Lower lobe of right lung (tissue), 2 donors: ENCODE data around the gene CCDC180. TPM values are rescaled to one million over a fixed set of nuclear protein-coding genes. Genes with fewer than 3 reads are reported as not detected.
A peak's percentile ranks its signal among the peaks of the same experiment; 100 is the strongest.

Experiments used
- ATAC-seq, 2 donors: fragments of 200-7000 bp; cut with Tn5 transposase; one replicate each; pipeline ENCODE4 v1.9.1; 2020 to 2022; ENCODE audit warnings: mild to moderate bottlenecking in 2 of 2, moderate library complexity in 2 of 2
- DNase-seq: peaks from one replicate; pipeline ENCODE4 v3.0.0-alpha.2; 2020
- H3K27ac ChIP-seq: fragments of 200-600 bp; one replicate; pipeline ENCODE4 v1.8.0; 2022
- H3K27me3 ChIP-seq: fragments of 200-600 bp; one replicate; pipeline ENCODE4 v1.8.0; 2022; ENCODE audit warnings: low read depth
- H3K36me3 ChIP-seq: fragments of 200-600 bp; one replicate; pipeline ENCODE4 v1.8.0; 2022; ENCODE audit warnings: mild to moderate bottlenecking
- H3K4me1 ChIP-seq: fragments of 200-600 bp; one replicate; pipeline ENCODE4 v1.8.0; 2022
- H3K4me3 ChIP-seq: fragments of 200-600 bp; one replicate; pipeline ENCODE4 v1.8.0; 2022; ENCODE audit warnings: mild to moderate bottlenecking
- H3K9me3 ChIP-seq: fragments of 200-600 bp; one replicate; pipeline ENCODE4 v1.8.0; 2022
- intact Hi-C: fragments of 100-400 bp; cut with DNase I; formaldehyde crosslinking; loops from one replicate; pipeline ENCODE4 v1.11.0; 2022
- total RNA-seq: library from RNA; stranded (reverse); fragmentation: NEBNext Ultra II Directional; extraction: Animal tissue kit (Norgen Biotek cat#: 25700); gene quantifications from one replicate; pipeline ENCODE4 v1.2.1, GENCODE V29; 2021
- TF ChIP-seq, protein P1 (sequence below): fragments of 200-600 bp; IDR thresholded peaks from one replicate; pipeline ENCODE4 v1.8.0; 2022; ENCODE audit warnings: antibody characterized with exemption, mild to moderate bottlenecking
- donor health status: DM: no; HTN: yes; CAD: no; lungs with severe emphysema.

The CCDC180 gene
- total RNA-seq, 1 donor from 2014 or later = 11.3 TPM

DNA sequence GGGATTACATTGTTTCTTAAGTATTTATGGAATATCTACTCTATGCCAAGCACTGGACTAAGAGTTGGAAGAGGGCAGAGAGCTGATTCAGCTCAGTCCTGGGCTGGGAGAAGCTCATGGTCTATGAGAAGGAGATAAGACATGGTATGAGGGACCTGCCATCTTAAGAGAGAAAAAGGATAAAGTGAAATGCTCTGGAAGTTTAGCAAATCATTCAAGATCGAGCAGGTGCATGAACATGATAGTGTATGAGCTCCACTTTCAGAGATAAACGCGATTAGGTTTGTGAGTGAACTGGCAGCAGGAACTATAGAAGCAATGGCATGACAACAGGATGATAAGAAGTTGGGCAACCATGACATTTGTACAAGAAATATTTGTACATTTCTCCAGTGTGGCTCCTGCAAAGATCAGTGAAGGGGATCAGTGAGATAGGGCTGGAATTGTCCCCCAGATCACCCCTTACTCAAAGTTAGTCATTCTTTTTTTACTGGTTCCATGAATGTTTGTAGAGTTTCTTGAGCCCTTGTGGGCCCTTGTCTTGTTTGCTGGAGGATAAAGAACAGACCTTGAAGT lies 26.6 kb upstream of the CCDC180 start:
- H3K9me3 ChIP-seq = peaks cover 11% of the 10 kb centered on the region
- no peak overlapping the region for H3K27ac ChIP-seq
- ATAC-seq (no peak), DNase-seq (no peak)
- TF ChIP-seq, protein P1, sequence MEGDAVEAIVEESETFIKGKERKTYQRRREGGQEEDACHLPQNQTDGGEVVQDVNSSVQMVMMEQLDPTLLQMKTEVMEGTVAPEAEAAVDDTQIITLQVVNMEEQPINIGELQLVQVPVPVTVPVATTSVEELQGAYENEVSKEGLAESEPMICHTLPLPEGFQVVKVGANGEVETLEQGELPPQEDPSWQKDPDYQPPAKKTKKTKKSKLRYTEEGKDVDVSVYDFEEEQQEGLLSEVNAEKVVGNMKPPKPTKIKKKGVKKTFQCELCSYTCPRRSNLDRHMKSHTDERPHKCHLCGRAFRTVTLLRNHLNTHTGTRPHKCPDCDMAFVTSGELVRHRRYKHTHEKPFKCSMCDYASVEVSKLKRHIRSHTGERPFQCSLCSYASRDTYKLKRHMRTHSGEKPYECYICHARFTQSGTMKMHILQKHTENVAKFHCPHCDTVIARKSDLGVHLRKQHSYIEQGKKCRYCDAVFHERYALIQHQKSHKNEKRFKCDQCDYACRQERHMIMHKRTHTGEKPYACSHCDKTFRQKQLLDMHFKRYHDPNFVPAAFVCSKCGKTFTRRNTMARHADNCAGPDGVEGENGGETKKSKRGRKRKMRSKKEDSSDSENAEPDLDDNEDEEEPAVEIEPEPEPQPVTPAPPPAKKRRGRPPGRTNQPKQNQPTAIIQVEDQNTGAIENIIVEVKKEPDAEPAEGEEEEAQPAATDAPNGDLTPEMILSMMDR = no peak
- H3K4me3 ChIP-seq = no peak overlapping the region
- intact Hi-C loops = no loop called here
- peaks cover 58% of the 10 kb centered on the region for H3K36me3 ChIP-seq
- H3K27me3 ChIP-seq = no peaks in the 10 kb centered on the region
- H3K4me1 ChIP-seq = no peaks in the 10 kb centered on the region

DNA sequence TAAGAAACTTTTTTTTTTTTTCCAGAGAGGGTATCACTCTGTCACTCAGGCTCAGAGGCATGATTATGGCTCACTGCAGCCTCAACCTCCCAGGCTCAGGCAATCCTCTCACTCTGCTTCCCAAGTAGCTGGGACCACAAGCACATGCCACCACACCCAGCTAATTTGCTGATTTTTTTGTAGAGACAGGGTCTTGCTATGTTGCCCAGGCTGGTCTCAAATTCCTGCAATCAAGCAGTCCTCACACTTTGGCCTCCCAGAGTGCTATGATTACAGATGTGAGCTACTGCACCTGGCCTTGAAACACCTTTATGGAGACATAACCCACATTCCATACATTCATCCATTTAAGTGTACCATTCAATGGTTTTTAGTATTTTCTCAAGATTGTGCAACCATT lies 23.7 kb upstream of the CCDC180 start:
- H3K4me3 ChIP-seq = no peak overlapping the region
- no peaks in the 10 kb centered on the region for H3K27me3 ChIP-seq
- DNase-seq = no peak
- intact Hi-C loops = no loop called here
- H3K9me3 ChIP-seq = peaks cover 11% of the 10 kb centered on the region
- TF ChIP-seq, protein P1 = no peak
- H3K36me3 ChIP-seq = peaks cover 51% of the 10 kb centered on the region
- no peaks in the 10 kb centered on the region for H3K4me1 ChIP-seq
- H3K27ac ChIP-seq = no peak overlapping the region
- ATAC-seq = no peak

- H3K27me3 ChIP-seq = no peaks in the 10 kb centered on the region
- no peak overlapping the region for H3K4me3 ChIP-seq
- DNase-seq (no peak), ATAC-seq (no peak)
- TF ChIP-seq, protein P1 = no peak
- intact Hi-C loops = no loop called here
- H3K27ac ChIP-seq = no peak overlapping the region
- H3K4me1 ChIP-seq = no peaks in the 10 kb centered on the region
- peaks cover 11% of the 10 kb centered on the region for H3K9me3 ChIP-seq
- H3K36me3 ChIP-seq = peaks cover 42% of the 10 kb centered on the region
These were observed 22.7 kb upstream of the CCDC180 start for GRCh38 chr9:97284798-97285197.

DNA sequence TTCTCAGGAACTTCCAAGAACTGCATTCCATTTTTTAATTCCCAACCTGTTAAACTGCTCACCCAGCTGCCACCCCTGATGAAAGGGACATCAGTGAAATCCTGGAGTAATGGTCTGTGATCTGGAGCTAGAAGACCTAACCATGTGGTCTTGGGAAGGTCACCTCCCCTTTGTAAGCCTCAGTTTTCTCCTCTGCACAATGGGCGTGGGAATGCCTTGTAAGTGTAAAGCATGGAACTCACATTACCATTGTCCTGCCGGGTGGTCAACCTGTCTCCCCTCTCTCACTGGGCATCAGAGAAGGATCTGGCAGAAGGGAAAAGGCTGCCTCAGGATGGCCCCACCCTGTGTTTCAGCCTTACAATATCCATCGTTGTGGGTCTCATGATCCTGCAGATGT lies 15.3 kb upstream of the CCDC180 start:
- Histone ChIP-seq H3K9me3 (no peaks in the 10 kb centered on the region), H3K36me3 (peaks cover 23% of the 10 kb centered on the region), H3K27ac (no peak overlapping the region), H3K4me1 (peaks cover 21% of the 10 kb centered on the region), H3K4me3 (no peak overlapping the region), H3K27me3 (no peaks in the 10 kb centered on the region)
- intact Hi-C loops = no loop called here
- ATAC-seq (no peak), DNase-seq (no peak)
- TF ChIP-seq, protein P1 = no peak

DNA sequence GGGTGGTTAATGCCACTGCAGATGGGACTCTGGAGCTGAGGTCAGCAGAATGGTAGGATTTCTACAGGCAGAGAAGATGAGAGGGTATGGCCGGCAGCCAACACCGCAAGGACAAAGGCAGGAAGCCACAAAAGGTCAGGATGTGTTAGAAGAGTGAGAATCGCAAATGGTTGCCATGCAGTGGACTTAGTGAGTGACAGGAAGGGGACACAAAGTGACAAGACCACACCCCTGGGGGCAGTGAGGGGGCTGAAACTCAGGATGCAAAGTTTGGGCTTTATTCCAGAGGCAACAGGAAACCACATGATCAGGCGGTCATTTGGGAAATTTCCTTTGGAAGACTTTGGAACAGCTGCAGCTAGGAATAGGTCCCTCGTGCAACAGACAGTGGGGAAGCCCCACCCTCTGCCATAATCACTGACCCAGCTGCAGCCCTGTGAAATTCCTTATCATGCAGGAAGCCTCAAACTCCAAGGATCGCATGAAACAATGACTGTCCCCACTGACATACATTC lies 14.2 kb upstream of the CCDC180 start:
- Histone ChIP-seq H3K27me3 (no peaks in the 10 kb centered on the region), H3K27ac (peak overlapping the region; percentile 13), H3K4me3 (no peak overlapping the region), H3K36me3 (peaks cover 18% of the 10 kb centered on the region), H3K4me1 (peaks cover 21% of the 10 kb centered on the region), H3K9me3 (peaks cover 5% of the 10 kb centered on the region)
- ATAC-seq = peak; percentile 65 to 67
- DNase-seq = no peak
- intact Hi-C loops = no loop called here
- TF ChIP-seq, protein P1 = no peak
